GM13976 (cell line): ENCODE data around the gene TRPV5.
"Not testable (repeated sequence)": the region's sequence is repeated elsewhere in the genome, so short reads cannot be mapped to it uniquely, and the experiment has no call there.

Source experiments
- DNase-seq: peaks from one replicate; pipeline ENCODE4 v3.0.0; 2012; ENCODE audit warnings: low spot score
- CTCF ChIP-seq: IDR thresholded peaks from 2 replicates; pipeline ENCODE4 v1.5.1; 2012; ENCODE audit warnings: borderline replicate concordance, mild to moderate bottlenecking; ENCODE audit not compliant: insufficient read depth; ENCODE audit errors: extremely low read depth, missing control alignments, control extremely low read depth
- in situ Hi-C: fragments of 300-500 bp; cut with MboI; formaldehyde crosslinking; loops from one replicate; pipeline ENCODE4 v1.12.0; 2022; ENCODE audit warnings: low sequenced_read_pairs, mixed read lengths, inconsistent platforms; ENCODE audit not compliant: unreplicated experiment

Gene TRPV5

GRCh38 chr7:142933624-142934023 is at the start of gene TRPV5:
Gene TRPV5 (minus strand): TSS chr7:142933746. CDS start chr7:142933459, 287 bp downstream.
- in situ Hi-C loops = no loop called here
- no peak for TF ChIP-seq CTCF

DNA sequence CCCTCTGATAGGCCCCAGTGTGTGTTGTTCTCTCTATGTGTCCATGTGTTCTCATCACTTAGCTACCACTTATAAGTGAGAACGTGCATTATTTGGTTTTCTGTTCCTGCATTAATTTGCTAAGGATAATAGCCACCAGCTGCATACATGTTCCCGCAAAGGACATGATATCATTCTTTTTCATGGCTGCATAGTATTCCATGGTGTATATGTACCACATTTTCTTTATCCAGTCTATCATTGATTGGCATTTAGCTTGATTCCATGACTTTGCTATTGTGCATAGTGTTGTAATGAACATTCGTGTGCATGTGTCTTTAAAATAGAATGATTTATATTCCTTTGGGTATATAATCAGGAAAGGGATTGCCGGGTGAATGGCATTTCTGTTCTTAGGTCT is 44.9 kb upstream of the TRPV5 start:
- in situ Hi-C loops = not testable (repeated sequence)

More at GRCh38 chr7:142933624-142934023, at the start of gene TRPV5:
- no peak for DNase-seq

DNA sequence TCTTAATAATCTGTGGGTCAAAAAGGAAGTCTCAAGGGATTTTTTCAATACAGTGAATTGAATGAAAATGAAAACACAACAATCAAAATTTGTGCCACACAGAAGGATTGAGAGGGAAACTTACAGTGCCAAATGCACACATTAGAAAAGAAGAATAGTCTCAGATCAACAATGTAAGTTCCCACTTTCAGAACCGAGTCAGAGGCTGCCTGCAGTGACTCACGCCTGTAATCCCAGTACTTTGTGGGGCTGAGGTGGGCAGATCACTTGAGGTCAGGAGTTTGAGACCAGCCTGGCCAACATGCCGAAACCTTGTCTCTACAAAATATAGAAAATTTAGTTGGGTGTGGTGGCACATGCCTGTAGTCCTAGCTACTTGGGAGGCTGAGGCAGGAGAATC is 41.1 kb upstream of the TRPV5 start:
- DNase-seq = no peak
- in situ Hi-C loops = no loop called here
- no peak for TF ChIP-seq CTCF

More for the DNA sequence above, 44.9 kb upstream of the TRPV5 start:
- DNase-seq = not testable (repeated sequence)

- DNase-seq = no peak
- no peak for TF ChIP-seq CTCF
- in situ Hi-C loops = no loop called here
Observed at GRCh38 chr7:142969183-142969582, 35.6 kb upstream of the TRPV5 start.

GRCh38 chr7:142968229-142968628 is 34.7 kb upstream of the TRPV5 start:
- in situ Hi-C loops = no loop called here
- no peak for TF ChIP-seq CTCF
- no peak for DNase-seq

DNA sequence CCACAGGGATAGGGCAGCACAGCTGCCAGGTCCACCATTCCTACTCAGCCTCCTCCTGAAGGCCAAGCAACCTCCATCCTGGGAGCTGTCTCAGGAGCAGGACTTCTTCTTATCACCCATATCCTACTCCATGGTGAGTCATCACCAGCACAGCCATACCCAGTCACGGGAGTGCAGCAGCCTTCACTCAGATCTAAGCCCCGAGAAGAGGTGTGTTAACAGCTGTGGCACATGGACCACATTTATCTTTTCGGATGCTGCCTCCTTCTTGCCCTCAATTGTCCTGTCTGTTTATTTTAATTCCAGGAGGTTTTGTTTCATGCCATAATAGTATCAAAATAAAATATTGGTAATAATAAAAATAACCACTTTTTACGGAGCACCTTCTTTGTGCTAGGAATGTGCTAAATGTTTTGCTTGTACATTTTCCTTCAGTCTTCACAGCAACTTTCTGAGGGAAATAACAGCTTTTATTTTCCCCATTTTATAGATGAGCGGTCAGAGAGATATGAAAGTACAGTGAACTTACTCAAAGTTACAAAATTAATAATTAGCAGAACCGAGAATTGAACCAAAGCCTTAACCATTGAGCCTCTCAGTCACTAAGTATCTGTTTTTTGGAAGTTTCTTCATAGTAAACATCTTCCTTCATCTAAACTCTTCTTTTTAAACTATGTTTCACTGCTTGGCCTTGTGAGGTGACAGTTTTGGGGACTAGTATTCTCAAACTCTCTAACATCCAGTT is 31.1 kb upstream of the TRPV5 start:
- in situ Hi-C loops = no loop called here
- TF ChIP-seq CTCF = no peak
- DNase-seq = no peak

- no peak for DNase-seq
- in situ Hi-C loops = no loop called here
- no peak for TF ChIP-seq CTCF
Observed at GRCh38 chr7:142963993-142964392, 30.4 kb upstream of the TRPV5 start.
